NCI-H2196 treated with DMSO at 0.1 percent for 48 hours (cell line): ENCODE measurements around the gene IFNL2.
"Not testable (repeated sequence)": the region's sequence is repeated elsewhere in the genome, so short reads cannot be mapped to it uniquely, and the experiment has no call there.

Source experiments
- DNase-seq: peaks from one replicate; lab custom pipeline; 2025; ENCODE audit not compliant: unreplicated experiment; lab: John Stamatoyannopoulos, UW

Gene IFNL2

DNA sequence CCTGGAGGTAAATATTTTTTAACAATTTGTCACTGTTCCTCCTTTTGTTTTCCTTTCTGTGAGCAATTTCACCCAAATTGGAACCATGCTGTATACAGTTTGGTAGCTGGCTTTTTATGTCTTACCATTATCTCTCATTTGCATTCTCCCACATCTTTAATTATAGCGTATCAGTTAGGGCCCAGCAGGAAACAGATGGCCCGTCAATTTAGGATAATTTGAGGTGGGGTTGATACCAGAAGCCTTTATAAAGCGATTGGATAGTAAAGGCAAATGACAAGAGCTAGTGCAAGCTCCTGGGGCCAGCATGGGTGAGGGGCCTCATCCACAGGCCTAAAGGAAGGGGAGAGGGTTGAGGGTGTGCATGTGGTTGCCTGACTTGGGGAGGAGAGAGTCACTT lies 15.7 kb upstream of the IFNL2 start:
- no peak for DNase-seq

DNA sequence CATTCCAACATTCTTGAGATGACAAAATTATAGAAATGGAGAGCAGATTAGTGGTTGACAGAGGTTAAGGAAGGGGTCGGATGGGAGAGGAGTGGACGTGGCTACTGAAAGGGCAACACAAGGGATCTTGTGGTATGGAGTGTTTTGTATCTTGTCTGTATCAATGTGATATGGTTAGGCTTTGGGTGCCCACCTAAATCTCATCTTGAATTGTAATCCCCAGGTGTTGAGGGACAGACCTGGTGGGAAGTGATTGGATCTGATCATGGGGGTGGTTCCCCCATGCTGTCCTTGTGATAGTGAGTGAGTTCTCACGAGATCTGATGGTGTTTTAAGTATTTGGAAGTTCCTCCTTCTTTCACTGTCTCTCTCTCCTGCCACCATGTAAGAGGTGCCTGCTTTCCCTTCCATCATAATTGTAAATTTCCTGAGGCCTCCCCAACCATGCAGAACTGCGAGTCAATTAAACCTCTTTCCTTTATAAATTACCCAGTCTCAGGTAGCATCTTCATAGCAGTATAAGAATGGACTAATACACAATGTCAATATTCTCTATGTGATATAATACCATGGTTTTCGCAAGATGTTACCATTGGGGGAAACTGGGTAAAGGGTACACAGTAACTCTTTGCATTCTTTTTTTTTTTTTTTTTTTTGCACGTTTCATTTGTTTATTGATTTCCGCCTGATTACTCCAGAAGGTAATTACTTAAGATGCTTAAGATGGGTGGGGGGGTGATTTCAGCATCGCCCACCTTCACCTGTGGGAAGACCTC lies 14.6 kb upstream of the IFNL2 start:
- DNase-seq: no peak

DNA sequence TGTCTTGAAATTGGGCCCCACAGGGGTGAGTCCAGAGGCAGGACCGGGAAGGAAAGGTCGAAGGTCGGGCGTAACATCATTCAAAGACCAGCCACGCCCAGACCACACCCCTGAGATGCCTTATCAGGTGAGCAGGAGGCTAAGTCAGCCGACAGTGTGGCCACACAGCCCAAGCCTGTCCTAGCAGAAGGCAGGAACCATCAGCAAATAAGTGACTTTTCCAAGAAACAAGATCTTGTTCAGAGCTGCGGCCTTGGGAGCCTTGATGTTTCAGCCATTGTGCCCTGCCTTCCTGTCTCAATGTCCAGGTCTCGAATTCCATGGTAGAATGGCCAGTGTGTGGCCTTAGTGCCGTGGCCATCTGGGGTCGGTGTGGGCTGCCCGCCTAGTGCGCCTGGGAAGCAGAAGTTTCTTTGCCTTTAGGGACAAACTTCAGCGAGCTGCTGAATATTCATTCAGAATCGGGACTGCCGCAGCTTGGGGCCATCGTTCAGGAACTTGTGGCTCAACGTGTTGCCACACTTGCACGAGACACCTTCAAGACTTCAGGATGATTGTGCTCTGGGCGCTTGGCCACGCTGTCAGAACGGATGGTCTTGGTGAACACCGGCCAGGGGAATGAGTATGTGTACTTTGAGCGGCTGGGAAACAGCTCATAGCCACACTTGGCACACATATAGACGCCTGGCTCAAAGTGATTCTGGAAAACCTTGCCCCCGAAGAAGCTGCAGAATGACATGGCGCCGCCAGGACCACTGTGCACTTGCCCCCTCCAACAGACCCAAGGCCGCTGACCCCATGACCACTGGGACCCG lies 13.5 kb upstream of the IFNL2 start:
- no peak for DNase-seq

DNA sequence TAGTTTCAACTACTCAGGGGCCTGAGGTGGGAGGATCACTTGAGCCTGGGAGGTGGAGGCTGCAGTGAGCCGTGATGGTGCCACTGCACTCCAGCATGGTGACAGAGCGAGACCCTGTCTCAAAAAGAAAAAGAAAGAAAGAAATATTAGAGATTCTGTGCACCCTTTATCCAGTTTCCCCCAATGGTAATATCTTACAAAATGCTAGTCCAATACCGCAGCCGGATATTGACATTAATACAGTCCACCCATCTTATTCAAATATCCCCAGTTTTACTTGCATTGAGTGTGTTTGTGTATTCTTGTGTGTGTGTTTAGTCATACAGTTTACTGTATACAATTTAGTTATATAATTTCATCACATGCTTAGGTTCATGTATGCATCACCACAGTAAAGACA lies 11.0 kb upstream of the IFNL2 start:
- no peak for DNase-seq

DNA sequence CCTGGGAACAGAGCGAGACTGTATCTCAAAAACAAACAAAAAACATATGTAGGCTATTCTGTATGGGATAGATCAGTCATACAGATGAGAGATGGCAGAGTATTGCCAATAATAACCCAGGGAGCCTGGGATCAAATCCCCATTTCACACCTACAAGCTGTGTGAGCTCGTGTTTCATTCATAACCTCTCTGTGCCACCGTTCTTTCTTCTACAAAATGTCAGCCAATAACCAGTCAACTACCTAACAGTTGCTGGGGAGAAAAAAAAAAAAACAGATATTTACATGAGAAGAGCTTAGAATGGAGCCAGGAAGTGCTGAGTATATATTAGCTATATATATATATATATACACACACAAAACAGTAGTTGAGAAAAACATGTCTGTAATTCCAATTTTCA lies 6.5 kb upstream of the IFNL2 start:
- no peak for DNase-seq

DNA sequence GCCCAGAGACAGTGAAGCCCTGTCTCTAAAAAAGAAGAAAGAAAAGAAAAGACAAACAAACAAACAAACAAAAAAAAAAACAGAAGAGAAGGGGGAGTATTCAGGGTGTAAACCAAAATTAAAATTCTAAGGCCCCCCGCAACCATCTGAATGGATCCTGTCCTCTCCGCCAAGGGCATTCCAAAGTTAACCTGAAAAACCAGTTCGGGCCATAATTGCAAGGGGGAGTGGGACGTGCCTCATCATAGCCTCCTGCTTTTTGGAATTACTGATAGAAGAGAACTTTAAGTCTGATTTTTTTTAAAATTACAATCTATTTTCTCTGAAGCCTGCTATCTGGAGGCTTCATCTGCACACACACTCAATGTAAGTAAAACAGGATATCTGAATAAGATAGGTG lies 5.7 kb upstream of the IFNL2 start:
- DNase-seq: no peak

DNA sequence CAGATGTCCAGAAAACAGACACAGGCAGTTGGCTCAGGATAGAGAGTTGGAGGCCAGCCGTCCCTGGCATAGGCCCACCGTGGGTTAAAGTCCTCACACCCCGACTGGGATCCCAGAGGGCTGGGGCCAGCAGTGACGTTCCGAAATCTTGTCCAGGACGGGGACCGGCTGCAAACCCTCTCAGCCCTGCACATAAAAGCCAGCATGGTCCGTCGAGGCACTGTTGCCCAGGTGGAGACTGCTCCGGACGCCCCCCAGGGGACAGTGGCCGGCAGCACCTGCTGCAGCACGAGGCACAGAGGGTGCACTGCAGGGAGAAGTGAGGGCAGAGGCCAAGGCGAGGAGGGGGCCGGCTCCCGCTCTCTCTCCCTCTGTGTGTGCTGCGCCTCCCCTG lies 4.3 kb upstream of the IFNL2 start:
- no peak for DNase-seq

DNA sequence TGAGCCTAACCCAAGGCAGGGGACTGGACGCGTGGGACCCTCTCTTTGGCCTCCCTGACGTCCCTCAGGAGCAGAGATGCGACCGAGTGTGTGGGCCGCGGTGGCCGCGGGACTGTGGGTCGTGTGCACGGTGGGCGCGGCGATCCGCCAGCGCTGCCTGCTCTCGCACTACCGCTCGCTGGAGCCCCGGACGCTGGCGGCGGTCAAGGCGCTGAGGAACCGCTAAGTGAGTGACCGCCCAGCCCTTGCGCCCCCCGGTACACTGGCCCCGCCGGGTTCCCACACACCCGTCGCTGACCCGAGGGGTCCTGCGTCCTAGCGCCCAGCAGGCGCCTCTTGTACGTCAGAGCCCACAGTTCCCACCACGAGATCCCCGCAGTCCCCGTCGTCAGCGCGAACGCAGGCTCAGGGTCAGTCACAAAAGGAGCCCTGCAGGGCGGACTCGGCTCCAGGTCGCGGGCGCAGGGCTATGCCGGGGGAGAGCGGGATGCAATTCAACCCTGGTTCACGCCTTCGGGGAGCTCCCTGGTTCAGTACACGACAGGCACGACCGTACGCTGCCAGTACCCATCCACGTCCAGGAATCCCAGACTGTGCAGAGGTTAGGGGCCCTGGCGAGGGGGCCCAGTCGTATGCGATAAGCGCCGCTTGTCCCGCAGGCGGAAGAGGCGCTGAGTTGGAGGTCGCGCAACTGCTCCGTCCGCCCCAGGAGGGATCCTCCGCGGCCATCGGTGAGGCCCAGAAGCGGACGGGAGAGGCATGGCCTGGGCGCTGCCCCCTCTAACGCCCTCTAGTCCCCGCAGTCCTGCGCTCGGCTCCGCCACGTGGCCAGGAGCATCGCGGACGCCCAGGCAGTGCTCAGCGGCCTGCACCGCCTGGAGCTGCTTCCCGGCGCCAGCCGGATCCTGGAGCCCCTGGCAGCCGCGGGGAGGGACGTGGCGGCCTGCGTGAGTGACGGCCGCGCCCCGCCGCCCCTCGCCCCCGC lies 3.6 kb upstream of the IFNL2 start:
- DNase-seq: no peak

DNA sequence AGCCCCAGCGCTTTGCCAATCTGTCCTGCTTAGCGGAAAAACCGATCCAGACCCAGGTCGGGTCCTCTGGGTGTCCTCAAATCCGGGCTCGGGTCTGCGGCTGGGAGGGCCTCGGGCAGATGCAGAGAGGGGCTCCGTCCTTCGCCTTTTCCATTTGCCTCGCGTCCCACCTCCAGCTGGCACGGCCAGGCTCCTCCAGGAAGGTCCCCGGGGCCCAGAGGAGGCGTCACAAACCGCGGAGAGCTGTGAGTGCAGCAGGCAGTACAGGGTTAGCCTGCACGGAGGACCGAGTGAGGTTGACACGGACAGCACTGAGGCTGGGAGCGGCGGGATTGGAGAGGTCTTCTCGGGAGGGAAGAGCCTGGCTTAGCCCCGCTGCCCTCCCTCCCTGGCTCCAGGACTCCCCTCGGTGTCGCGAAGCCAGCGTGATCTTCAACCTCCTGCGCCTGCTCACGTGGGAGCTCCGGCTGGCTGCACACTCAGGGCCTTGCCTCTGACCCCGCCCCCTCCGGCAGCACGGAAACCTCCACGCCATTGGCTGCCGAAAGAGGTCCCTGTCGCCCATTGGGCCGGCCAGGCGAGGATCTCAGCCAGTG lies 2.8 kb upstream of the IFNL2 start:
- DNase-seq: no peak

DNA sequence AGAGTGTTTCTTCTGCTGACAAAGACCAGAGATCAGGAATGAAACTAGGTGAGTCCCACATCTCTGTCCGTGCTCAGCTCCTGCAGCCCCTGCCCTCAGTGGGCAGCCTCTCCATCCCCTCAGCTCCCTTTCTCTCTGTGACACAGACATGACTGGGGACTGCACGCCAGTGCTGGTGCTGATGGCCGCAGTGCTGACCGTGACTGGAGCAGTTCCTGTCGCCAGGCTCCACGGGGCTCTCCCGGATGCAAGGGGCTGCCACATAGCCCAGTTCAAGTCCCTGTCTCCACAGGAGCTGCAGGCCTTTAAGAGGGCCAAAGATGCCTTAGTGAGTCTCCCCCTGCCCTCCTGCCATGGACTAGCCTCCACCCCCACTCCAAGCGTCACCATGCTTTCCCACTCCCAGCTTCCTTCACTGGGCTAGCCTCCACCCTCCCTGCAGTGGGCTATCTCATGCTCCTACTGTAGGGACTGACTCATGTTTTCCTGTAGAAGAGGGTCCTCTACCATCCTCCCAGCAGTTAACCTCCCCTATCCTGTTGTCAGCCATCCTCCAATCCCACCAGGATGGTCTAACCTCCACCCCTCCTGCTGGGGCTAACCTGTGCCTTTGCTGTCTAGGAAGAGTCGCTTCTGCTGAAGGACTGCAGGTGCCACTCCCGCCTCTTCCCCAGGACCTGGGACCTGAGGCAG lies 481 bp downstream of the IFNL2 start:
- DNase-seq: not testable (repeated sequence)

DNA sequence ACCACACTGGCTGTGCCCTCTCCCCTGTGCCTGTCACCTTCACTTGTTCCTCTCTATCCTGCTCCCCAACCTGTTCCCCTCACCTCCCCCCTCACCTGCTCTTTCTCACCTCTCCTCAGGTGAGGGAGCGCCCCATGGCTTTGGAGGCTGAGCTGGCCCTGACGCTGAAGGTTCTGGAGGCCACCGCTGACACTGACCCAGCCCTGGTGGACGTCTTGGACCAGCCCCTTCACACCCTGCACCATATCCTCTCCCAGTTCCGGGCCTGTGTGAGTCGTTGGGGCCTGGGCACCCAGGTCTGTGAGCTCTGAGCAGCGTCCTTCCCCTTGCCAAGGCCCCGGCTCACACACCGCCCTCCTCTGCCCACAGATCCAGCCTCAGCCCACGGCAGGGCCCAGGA lies 1.2 kb downstream of the IFNL2 start:
- not testable (repeated sequence) for DNase-seq

DNA sequence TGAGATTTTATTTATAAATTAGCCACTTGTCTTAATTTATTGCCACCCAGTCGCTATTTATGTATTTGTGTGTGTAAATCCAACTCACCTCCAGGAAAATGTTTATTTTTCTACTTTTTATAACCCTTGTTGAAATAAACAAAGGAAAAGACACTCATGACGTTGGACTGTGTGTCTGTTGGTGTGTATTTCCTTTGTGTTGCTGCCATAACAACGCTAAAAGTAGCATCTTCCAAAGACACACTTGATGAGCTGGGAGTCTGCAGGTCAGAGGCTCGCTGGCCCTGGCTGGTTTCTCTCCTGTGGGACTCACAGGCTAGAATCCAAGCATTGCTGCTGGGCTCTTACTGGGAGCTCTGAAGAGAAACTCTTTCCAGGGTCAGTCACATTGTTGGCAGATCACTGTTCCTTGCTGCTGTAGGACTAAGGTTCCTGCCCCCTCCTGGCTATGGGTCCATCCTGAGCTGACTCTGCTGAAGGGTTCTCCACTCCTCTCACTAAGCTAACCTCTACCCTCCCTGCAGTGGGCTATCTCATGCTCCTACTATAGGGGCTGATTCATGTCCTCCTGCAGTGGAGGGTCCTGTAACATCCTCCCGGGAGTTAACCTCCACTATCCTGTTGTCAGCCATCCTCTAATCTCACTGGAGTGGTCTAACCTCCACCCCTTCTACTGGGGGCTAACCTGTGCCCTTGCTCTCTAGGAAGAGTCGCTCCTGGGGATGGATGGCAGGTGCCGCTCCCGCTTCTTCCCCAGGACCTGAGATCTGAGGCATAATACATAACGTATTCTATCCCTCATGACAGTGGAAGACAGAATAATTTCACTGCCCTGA lies 2.1 kb downstream of the IFNL2 start:
- DNase-seq: peak; percentile 8

DNA sequence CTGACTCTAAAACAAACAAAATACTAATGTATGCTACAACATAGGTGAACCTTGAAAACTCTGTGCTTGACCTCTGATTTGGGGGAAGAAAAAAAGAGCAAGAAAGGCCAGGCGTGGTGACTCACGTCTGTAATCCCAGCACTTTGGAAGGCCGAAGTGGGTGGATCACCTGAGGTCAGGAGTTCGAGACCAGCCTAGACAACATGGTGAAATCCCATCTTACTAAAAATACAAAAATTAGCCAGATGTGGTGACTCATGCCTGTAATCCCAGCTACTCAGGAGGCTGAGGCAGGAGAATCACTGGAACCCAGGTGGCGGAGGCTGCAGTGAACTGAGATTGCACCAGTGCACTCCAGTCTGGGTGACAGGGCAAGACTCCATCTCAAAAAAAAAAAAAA lies 5.7 kb downstream of the IFNL2 start:
- not testable (repeated sequence) for DNase-seq

DNA sequence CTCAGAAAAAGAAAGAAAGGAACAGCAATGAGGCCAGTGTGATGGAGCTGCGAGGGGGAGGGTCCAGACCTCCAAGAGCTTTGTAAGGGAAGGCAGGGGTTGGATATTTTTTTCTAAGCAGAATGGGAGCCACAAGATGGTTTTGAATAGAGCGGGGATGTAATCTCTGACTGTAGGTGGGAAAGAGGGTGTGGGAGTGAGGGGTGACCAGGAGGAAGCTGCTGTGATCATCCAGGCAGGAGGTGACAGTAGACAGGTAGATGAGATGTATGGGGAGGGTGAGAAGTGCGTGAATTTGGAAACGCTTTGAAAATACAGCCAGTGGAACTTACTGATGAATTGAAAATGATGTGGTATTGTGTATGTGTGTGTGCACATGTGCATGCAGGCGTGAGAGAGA lies 7.4 kb downstream of the IFNL2 start:
- no peak for DNase-seq

DNA sequence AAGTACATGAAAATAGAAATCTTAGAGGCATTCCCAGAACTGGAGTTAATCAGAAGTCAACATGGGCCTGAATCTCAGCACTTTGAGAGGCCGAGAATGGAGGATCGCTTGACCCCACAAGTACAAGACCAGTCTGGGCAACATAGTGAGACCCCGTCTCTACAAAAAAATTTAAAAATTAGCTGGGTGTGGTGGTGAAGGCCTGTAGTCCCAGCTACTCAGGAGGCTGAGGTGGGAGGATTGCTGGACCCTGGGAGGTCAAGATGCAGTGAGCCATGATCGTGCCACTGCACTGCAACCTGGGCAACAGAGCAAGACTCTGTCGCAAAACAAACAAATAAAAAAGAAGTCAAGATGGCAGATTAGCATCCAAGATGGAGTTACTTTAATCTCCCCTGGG lies 8.5 kb downstream of the IFNL2 start:
- no peak for DNase-seq

DNA sequence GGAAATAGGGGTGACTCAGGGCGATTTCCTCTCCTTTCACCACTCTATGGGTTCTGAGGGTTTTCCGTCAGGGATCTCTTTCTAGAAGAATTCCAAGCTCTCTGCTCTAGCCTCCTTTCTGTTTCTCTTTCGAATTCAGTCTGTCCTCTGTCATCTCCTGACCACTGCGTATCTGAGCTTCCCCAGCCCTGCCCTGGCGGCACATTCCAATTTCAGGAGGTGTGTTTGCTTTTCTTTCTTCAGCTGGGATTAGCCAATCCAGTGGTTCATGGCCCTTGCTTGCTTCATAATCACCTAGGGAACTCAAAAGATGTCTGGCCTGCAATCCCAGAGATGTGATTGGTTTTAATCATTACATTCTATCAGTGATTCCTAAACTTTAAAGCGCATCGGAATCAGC lies 9.4 kb downstream of the IFNL2 start:
- DNase-seq: no peak

DNA sequence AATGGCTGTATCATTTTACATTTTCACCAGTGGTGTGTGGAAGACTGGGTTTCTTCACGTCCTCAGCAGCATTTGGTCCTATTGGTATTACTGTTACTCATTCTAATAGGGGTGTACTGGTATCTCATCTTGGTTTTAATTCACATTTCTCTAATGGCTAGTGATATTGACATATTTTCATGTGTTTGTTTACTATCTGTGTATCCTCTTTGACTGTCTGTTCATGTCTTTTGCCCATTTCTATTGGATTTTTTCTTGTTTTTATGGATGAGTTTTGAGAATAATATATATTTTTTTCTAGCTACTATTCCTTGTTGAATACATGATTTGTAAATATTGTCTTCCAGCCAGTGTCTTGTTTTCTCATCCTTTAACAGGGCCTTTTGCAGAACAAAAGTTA lies 13.8 kb downstream of the IFNL2 start:
- DNase-seq: no peak

DNA sequence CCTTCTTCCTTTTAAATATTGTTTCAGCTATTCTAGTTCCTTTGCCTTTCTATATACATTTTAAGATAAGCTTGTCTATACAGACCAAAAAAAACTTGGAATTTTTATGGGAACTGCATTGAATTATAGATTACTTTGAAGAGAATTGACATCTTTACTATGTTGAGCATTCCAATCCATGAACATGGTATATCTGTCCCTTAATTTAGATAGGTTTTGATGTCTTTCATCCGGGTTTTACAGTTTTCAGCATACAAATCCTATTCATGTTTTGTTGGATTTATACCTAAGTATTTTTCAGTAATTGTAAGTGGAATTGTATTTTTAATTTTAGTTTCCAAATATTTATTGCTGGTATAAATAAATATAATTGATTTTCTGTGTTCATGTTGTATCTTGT lies 15.8 kb downstream of the IFNL2 start:
- no peak for DNase-seq

DNA sequence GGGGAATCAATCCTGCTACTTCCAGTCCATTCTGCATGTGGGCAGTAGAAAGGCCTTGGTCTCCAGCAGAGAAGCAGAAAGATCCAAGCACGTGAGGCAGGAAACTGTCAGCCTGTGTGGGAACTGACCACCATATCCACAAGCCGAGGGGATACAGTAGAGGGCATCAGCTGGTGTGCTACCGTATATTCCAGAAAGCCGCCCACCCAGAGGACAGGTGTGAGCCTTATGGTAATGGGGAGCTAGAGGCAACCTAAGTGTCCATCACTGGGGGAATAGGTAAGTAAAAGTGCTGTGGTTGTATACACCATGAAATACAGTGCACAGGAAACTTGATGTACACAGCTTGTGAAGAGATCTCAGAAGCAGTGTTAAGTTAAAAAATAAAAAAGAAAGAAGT lies 25.2 kb downstream of the IFNL2 start:
- no peak for DNase-seq
